PC-9 (cell line): ENCODE data around the gene LRIG1. TPM values are rescaled to one million over a fixed set of nuclear protein-coding genes. Genes with fewer than 3 reads are reported as not detected.

Source experiments
- BruUV-seq: library from RNA; stranded (reverse); fragments of 400-500 nt; replicated peaks from 2 replicates; lab custom pipeline; 2021; lab: Mats Ljungman, UMichigan
- CTCF ChIA-PET: fragments of 300-600 bp; sonication (Branson Sonifier 250); formaldehyde crosslinking; loops from one replicate; lab custom pipeline; 2022; ENCODE audit warnings: antibody characterized with exemption; lab: Charles Lee
- POLR2A ChIA-PET: fragments of 300-600 bp; sonication (Branson Sonifier 250); formaldehyde crosslinking; loops from one replicate; lab custom pipeline; 2022; ENCODE audit warnings: antibody characterized with exemption; ENCODE audit not compliant: unreplicated experiment; lab: Charles Lee
- DNase-seq, 2 experiments: peaks; one replicate each; pipeline versions ENCODE4 v3.0.0 to v3.0.0-alpha.2; 2015 to 2022; ENCODE audit warnings: mixed read lengths in 1 of 2
- H2AFZ ChIP-seq: fragments of 200-600 bp; sonication (generic); 2 replicates; pipeline ENCODE4 v1.8.1; 2017; ENCODE audit warnings: antibody characterized with exemption
- H3F3A ChIP-seq: fragments of 200-600 bp; sonication (generic); 2 replicates; pipeline ENCODE4 v1.8.1; 2017; ENCODE audit warnings: antibody characterized with exemption, mild to moderate bottlenecking, low read depth; ENCODE audit not compliant: insufficient read depth
- H3K27ac ChIP-seq: fragments of 200-600 bp; sonication (generic); 2 replicates; pipeline ENCODE4 v1.6.1; 2016; ENCODE audit warnings: mixed run types
- H3K27me3 ChIP-seq: fragments of 200-600 bp; sonication (generic); 2 replicates; pipeline ENCODE4 v1.6.1; 2016; ENCODE audit warnings: low read depth, mixed run types; ENCODE audit not compliant: insufficient read depth
- H3K36me3 ChIP-seq: fragments of 200-600 bp; sonication (generic); 2 replicates; pipeline ENCODE4 v1.6.1; 2016; ENCODE audit warnings: low read depth, mixed run types
- H3K4me1 ChIP-seq: fragments of 200-600 bp; sonication (generic); replicated peaks from 2 replicates; pipeline ENCODE4 v1.6.1; 2016; ENCODE audit warnings: mixed run types; ENCODE audit not compliant: insufficient read depth
- H3K4me2 ChIP-seq: fragments of 200-600 bp; sonication (generic); 2 replicates; pipeline ENCODE4 v1.6.1; 2017; ENCODE audit warnings: mixed run types
- H3K4me3 ChIP-seq: fragments of 200-600 bp; sonication (generic); 2 replicates; pipeline ENCODE4 v1.6.1; 2016; ENCODE audit warnings: mixed run types
- H3K79me2 ChIP-seq: fragments of 200-600 bp; sonication (generic); 2 replicates; pipeline ENCODE4 v1.6.1; 2017; ENCODE audit warnings: low read depth, mixed run types
- H3K9me2 ChIP-seq: fragments of 200-600 bp; sonication (generic); 2 replicates; pipeline ENCODE4 v1.8.1; 2017; ENCODE audit warnings: mild to moderate bottlenecking; ENCODE audit not compliant: insufficient read depth
- H3K9me3 ChIP-seq: fragments of 200-600 bp; sonication (generic); 2 replicates; pipeline ENCODE4 v1.8.1; 2016; ENCODE audit warnings: low read depth; ENCODE audit not compliant: insufficient read depth
- H4K20me1 ChIP-seq: fragments of 200-600 bp; sonication (generic); 2 replicates; pipeline ENCODE4 v1.8.1; 2017; ENCODE audit not compliant: insufficient read depth
- CTCF ChIP-seq: fragments of 200-600 bp; sonication (generic); conservative IDR thresholded peaks from 2 replicates; pipeline ENCODE4 v1.6.1; 2017; ENCODE audit warnings: mixed run types, antibody characterized with exemption, mild to moderate bottlenecking, moderate library complexity
- EZH2 ChIP-seq: fragments of 200-600 bp; sonication (generic); IDR thresholded peaks from 2 replicates; pipeline ENCODE4 v1.8.0; 2017; ENCODE audit warnings: antibody characterized with exemption, low read depth
- intact Hi-C: fragments of 100-400 bp; cut with micrococcal nuclease; formaldehyde crosslinking; loops from one replicate; pipeline ENCODE4 v1.10.0; 2022; ENCODE audit not compliant: unreplicated experiment
- total RNA-seq: library from RNA; stranded (reverse); gene quantifications from 2 replicates; pipeline ENCODE4 v1.2.3, GENCODE V29; 2021

The LRIG1 gene
- total RNA-seq, 1 experiment from 2014 or later: not detected

- H3K9me3 ChIP-seq: no peaks in the 10 kb centered on the region
- no TSS peak for BruUV-seq
- H3K4me1 ChIP-seq: no peaks in the 10 kb centered on the region
- H2AFZ ChIP-seq: no peak overlapping the region
- H3F3A ChIP-seq: no peaks in the 10 kb centered on the region
- no peak overlapping the region for H3K27ac ChIP-seq
- H3K36me3 ChIP-seq: no peaks in the 10 kb centered on the region
- no peak overlapping the region for H3K4me3 ChIP-seq
- no peaks in the 10 kb centered on the region for H3K79me2 ChIP-seq
- no peak for TF ChIP-seq EZH2
- TF ChIP-seq CTCF: no peak
- no peak for DNase-seq
- H4K20me1 ChIP-seq: no peaks in the 10 kb centered on the region
- H3K27me3 ChIP-seq: no peaks in the 10 kb centered on the region
- no peak overlapping the region for H3K4me2 ChIP-seq
- no peaks in the 10 kb centered on the region for H3K9me2 ChIP-seq
- POLR2A ChIA-PET: no interaction called here
- CTCF ChIA-PET: interaction anchor here (0.6 kb wide), 1 partner anchor 125 kb away, joined by 6 read pairs; no protein-coding TSS in a partner anchor
- intact Hi-C loops: no loop called here
Observed at GRCh38 chr3:66401157-66401550, 99.7 kb downstream of the LRIG1 start.

GRCh38 chr3:66400411-66401156 lies 100.2 kb downstream of the LRIG1 start:
- Histone ChIP-seq H3K79me2 (no peaks in the 10 kb centered on the region), H3K4me1 (no peaks in the 10 kb centered on the region), H3K9me2 (no peaks in the 10 kb centered on the region), H3K9me3 (no peaks in the 10 kb centered on the region), H3K4me3 (no peak overlapping the region), H3K27ac (no peak overlapping the region), H2AFZ (no peak overlapping the region), H3K36me3 (no peaks in the 10 kb centered on the region), H3F3A (no peaks in the 10 kb centered on the region), H3K27me3 (no peaks in the 10 kb centered on the region), H3K4me2 (no peak overlapping the region), H4K20me1 (no peaks in the 10 kb centered on the region)
- intact Hi-C loops: no loop called here
- no peak for DNase-seq
- ChIA-PET CTCF (no interaction called here), POLR2A (no interaction called here)
- no TSS peak for BruUV-seq
- TF ChIP-seq EZH2 (no peak), CTCF (no peak)

DNA sequence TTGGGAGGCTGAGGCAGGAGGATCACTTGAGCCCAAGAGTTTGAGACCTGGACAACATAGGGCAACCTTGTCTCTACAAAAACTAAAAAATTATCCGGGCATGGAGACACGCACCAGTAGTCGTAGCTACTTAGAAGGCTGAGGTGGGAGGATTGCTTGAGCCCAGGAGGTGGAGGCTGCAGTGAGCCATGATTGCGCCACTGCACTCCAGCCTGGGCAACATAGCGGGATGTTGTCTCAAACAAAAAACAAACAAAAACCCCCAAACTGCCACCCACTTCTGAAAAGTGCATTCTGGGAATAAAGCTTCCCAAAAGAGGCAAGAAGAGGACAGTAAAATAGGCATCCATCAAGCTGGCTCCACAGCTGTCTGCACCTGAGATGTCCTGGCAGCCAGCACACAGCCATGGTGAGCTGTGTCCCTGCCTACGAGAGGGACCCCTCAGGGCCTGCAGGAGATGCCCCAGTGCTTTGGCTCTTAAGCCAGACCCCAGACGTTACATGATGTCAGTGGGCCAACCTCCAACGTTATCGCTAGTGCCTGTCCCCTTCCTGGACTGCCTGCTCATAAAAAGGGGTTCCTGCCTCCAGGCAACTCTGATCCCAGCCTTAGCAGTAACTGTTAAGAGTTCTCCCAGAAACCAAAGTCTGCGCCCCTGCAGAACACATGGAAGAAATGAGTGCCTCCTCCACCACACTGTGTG lies 101.1 kb downstream of the LRIG1 start:
- CTCF ChIA-PET: no interaction called here
- Histone ChIP-seq H3K27ac (no peak overlapping the region), H3F3A (no peaks in the 10 kb centered on the region), H3K4me3 (no peak overlapping the region), H3K27me3 (no peaks in the 10 kb centered on the region), H3K9me3 (no peaks in the 10 kb centered on the region), H3K4me2 (no peak overlapping the region), H3K79me2 (no peaks in the 10 kb centered on the region), H4K20me1 (no peaks in the 10 kb centered on the region), H3K4me1 (no peaks in the 10 kb centered on the region), H2AFZ (no peak overlapping the region), H3K36me3 (no peaks in the 10 kb centered on the region), H3K9me2 (no peaks in the 10 kb centered on the region)
- TF ChIP-seq EZH2 (no peak), CTCF (no peak)
- intact Hi-C loops: no loop called here
- no TSS peak for BruUV-seq
- DNase-seq: no peak
- POLR2A ChIA-PET: no interaction called here
